Anterior cingulate cortex (tissue), 58 donors: Measurements from ENCODE around the gene PRRT1B.

Experiments used
- DNase-seq, 58 donors: peaks; one replicate each; lab custom pipeline; 2025; lab: John Stamatoyannopoulos, UW

Gene PRRT1B

GRCh38 chr9:131577005-131578000 is 32.0 kb downstream of the PRRT1B start:
- DNase-seq, result no peak

DNA sequence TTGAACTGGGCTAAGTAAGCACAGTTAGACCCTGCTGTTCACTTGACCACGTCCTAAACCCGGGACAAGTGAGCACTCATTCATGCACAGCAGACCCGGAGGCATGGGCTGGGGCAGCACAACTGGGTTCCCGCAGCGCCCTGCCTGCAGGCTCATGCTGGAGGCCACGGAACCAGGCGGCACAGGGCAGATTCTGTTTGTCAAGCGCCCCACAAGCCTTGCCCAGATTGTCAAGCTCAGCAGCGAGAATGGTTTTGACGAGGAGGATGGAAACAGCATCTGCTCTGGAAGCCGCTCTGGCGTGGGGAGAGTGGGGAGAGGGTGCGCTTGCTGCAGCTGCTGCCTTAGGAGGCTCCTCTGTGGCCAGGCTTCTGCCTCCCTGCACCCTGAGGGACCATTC is 32.7 kb downstream of the PRRT1B start:
- DNase-seq, result peak in 9 of 58 donors; percentile 8 to 45 (median 17)

GRCh38 chr9:131578731-131579504 is 33.6 kb downstream of the PRRT1B start:
- DNase-seq, result peak in 25 of 58 donors; percentile 8 to 59 (median 26)

- peak in 28 of 58 donors; percentile 14 to 75 (median 29) for DNase-seq
Observed at GRCh38 chr9:131579789-131580211, 34.5 kb downstream of the PRRT1B start.

GRCh38 chr9:131580358-131580757 is 35.0 kb downstream of the PRRT1B start:
- no peak for DNase-seq

DNA sequence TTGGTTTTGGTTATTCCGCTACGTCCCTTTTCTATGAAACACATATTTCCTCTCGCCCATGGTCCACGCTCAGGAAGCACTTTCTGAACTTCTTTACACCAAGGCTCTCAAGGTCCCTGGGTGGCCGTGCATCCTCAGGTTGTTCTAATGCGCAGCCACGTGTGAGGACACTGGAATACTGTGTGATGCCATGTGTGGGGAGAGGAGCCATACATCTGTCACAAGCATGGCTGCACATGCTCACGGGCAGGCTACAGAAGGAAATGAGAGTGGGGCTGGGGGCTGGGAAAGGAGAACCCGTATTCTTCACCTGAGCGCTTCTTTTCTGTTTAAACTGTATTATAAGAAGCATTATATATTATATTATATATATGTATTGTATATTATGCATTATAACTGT is 36.7 kb downstream of the PRRT1B start:
- DNase-seq, result no peak

DNA sequence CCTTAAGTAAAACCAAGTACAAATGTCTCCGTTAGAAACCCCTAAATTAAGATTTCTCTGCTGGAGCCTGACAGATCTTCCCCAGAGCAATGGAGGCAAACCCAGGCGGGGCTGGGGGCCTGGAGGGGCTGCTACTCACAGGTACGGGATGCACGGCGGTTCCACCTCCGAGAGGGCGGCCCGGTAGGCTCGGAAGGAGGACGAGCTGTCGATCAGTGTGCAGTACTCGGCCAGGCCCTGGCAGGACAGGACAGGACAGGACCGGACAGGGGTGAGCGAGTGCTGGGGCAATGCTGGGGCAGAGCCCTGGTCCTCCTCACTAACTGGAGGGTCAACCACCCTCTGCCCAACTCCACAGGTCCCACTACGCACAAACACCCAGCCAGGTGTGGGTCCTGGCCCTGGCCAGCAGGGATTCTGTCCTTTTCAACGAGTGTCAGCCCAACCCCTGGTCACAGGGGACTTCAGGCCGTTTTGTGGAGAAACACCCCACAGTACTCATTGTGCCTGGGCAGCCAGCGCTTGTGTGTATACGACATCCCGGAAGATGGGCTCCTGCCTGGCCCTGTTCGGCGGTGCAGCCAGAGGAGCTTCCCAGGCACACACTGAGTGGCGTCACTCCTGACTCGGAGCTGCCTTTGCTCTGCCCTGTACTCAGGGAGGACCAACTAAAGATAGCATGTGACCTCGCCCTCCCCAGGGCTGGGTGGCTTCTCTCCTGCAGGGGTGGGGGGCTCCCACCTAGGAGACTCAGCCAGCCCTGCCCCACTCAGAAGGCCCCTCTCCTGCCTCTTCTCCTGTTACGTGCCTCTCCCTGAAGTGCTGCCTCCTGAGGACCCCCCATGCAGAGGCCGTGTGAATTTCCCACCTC is 37.4 kb downstream of the PRRT1B start:
- no peak for DNase-seq

- DNase-seq, result no peak
Observed at GRCh38 chr9:131583337-131583645, 38.0 kb downstream of the PRRT1B start.

DNA sequence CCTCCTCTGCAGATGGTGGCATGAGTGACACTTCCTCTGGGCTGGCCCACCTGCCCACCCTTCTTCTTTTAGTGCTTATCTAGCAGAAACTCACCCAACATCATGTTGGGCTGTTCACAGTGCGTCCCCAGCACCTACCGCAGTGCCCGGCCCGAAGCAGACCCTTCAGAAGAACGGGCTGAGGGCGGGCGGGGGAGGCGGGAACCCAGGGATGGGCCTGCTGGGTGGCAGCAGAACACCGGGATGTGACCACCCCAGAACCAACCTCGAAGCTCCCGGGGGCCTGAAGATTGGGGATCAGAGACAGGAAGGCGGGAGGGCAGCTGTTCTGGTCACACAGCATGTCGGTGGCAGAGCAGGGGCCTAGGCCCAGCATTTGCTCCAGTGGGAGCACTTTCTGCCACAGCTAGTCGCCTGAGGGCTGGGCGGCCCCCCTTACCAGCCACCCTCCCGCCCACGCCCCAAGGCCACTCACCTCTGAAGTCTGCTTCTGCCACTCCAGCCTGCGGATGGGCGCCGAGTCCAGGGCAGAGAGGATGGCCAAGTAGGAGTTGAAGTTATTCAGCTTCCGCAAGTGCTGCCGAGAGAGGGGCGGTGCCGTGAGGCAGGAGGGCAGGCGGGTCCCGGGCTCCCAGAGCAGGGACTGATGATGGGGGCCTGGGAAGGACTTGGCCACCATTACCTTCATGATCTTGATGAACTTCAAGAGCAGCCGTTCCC is 38.7 kb downstream of the PRRT1B start:
- no peak for DNase-seq

GRCh38 chr9:131584858-131585257 is 39.5 kb downstream of the PRRT1B start:
- DNase-seq, result no peak

DNA sequence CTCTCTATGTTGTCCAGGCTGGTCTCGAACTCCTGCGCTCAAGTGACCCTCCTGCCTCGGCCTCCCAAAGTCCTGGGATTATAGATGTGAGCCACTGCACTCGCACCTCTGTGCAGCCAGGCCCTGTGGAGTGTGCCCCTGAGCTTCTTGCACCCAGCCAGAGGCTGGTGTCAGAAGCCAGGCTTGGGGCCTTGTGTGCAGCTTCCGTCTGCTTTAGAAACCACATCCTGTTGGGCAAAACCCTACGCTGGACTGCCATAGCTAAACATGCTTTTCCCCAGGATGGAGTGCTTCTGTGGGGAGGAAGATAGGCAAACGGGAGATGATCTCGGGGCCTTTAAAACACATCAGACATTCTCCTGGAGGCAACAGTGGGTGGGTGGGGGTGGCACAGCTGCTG is 40.1 kb downstream of the PRRT1B start:
- peak in 1 of 58 donors; percentile 29 for DNase-seq

- DNase-seq, result no peak
Observed at GRCh38 chr9:131587331-131587730, 42.0 kb downstream of the PRRT1B start.

- no peak for DNase-seq
Observed at GRCh38 chr9:131587906-131588305, 42.6 kb downstream of the PRRT1B start.

DNA sequence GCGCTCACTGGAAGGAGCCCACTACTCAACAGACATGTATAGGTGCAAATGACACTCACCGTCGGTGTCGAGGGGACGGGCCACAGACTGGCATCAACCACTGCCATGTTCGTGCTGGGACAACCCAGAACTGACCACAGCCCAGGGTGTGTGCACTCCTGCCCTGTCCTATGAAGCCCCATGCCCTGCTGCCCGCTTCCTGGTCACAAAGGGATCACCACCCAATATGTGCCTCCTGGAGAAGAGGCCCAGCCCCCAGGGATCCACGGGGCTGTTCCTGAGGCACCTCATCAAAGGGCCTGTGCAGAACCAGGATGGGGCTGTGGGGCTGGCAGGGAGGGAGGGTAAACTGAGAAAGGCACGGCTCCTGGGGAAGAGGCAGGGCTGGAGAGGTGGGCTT is 43.1 kb downstream of the PRRT1B start:
- DNase-seq, result no peak

DNA sequence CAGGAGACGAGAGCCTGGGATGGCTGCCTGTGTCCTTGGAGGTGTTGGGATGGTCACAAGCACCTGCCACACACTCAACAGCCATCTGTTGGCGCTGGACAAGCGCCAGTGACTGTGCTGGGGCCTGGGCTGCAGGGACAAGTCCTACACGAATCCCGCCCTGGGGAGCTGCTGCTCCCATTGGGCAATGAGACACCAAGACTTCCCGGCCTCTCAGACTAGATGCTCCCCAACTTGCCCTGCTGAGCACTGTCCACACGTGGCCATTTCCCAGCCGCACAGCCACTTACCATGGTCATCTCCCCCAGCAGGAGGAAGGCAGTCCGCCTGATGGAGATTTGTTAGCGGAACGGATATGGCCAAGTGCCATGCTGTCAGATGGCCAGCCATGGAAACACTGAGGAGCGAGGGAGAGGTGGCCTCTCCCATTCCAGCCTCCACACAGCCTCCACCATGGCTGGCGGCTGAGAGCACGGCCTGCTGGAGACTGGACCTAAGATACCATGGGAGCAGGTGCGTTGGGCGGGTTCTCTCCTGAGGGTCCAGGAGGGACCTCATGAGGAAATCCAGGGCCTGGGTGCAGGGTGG is 43.9 kb downstream of the PRRT1B start:
- no peak for DNase-seq

- DNase-seq, result no peak
Observed at GRCh38 chr9:131589993-131590392, 44.7 kb downstream of the PRRT1B start.

GRCh38 chr9:131590449-131590848 is 45.1 kb downstream of the PRRT1B start:
- no peak for DNase-seq

- peak in 48 of 58 donors; percentile 15 to 73 (median 48) for DNase-seq
Observed at GRCh38 chr9:131590907-131591844, 45.9 kb downstream of the PRRT1B start.
